Prostate gland (tissue), 2 donors: ENCODE measurements around the gene NKAIN4.

Source experiments
- CTCF ChIP-seq, 4 experiments: fragments of 200-600 bp in 2 of 4; fragments of 450-650 bp in 2 of 4; sonication (generic) in 2 of 4; IDR thresholded peaks; 1 replicate in 3 of 4; 2 replicates in 1 of 4; pipeline ENCODE4 v1.5.1; 2016 to 2019; ENCODE audit warnings: antibody characterized with exemption in 4 of 4, mild to moderate bottlenecking in 2 of 4, moderate library complexity in 2 of 4
- POLR2A ChIP-seq: fragments of 450-650 bp; IDR thresholded peaks from one replicate; pipeline ENCODE4 v1.6.1; 2016; ENCODE audit warnings: antibody characterized with exemption, mild to moderate bottlenecking

DNA sequence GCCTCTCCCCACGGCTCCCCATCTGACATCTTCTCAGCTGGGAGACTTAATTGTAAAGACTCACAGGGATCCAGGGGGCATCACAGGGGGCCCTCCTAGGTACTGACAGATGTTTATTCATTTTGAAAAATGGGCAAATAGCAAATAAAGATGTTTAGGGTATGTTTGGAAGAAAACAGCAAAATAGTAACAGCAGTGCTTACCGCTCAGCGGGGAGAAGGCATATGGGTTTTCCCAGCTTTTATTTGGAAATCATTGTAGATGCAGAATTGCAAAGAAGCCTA lies 21.3 kb downstream of the NKAIN4 start:
- TF ChIP-seq CTCF (IDR thresholded peaks at IDR 0.05) (no peak), POLR2A (no peak)
